Epithelial cell of esophagus (primary cell): ENCODE measurements around the gene SLC26A8.
A peak's percentile ranks its signal among the peaks of the same experiment; 100 is the strongest.
"Not testable (repeated sequence)": the region's sequence is repeated elsewhere in the genome, so short reads cannot be mapped to it uniquely, and the experiment has no call there.

Experiments used
- DNase-seq: peaks from one replicate; pipeline ENCODE4 v3.0.0; 2010; ENCODE audit warnings: low read depth
- H3K4me3 ChIP-seq: 2 replicates; pipeline ENCODE4 v1.5.1; 2011; ENCODE audit warnings: mild to moderate bottlenecking, low read length, control low read depth
- TF ChIP-seq, protein P1 (sequence below): IDR thresholded peaks from 2 replicates; pipeline ENCODE4 v1.5.1; 2011; ENCODE audit warnings: low read depth, mild to moderate bottlenecking, low read length, control low read depth, inconsistent platforms; ENCODE audit not compliant: insufficient read depth; ENCODE audit errors: missing control alignments

Gene SLC26A8

DNA sequence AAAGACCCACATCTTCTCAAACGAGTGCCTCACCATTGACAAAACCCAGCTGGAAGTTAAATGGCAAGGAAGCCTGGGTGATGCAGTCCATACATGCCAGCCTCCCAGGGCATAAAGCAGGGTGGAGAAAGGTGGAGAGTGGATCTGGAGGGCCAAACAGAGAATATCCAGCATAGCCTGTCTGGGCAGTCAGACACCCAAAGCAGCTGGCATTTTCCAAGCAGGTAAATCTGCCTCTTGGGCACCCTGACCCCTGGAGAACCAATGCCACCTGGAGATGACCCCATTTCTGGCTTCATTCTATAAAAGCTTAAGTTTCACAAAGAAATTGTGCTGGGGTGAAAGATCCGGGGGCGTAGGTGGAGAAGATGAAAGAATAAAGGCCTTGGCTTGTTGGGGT is 98.5 kb downstream of the SLC26A8 start:
- H3K4me3 ChIP-seq, result no peak overlapping the region
- TF ChIP-seq, protein P1, sequence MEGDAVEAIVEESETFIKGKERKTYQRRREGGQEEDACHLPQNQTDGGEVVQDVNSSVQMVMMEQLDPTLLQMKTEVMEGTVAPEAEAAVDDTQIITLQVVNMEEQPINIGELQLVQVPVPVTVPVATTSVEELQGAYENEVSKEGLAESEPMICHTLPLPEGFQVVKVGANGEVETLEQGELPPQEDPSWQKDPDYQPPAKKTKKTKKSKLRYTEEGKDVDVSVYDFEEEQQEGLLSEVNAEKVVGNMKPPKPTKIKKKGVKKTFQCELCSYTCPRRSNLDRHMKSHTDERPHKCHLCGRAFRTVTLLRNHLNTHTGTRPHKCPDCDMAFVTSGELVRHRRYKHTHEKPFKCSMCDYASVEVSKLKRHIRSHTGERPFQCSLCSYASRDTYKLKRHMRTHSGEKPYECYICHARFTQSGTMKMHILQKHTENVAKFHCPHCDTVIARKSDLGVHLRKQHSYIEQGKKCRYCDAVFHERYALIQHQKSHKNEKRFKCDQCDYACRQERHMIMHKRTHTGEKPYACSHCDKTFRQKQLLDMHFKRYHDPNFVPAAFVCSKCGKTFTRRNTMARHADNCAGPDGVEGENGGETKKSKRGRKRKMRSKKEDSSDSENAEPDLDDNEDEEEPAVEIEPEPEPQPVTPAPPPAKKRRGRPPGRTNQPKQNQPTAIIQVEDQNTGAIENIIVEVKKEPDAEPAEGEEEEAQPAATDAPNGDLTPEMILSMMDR, result no peak
- peak; percentile 24 for DNase-seq

DNA sequence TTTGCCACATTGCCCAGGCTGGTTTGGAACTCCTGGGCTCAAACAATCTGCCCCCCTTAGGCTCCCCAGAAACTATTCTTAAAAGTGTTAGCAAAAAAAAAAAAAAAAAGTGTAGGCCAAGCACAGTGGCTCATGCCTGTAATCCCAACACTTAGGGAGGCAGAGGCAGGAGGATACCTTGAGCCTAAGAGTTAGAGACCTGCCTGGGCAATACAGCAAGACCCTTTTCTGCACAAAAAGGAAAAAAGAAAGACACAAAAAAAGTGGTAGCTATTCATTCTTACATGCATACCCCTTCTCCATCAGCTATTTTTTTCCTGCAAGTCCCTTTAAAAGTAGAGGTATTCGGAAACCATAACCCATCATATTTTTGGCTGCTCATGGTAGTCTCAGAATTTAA is 100.3 kb downstream of the SLC26A8 start:
- TF ChIP-seq, protein P1, result no peak
- DNase-seq, result no peak
- no peak overlapping the region for H3K4me3 ChIP-seq

DNA sequence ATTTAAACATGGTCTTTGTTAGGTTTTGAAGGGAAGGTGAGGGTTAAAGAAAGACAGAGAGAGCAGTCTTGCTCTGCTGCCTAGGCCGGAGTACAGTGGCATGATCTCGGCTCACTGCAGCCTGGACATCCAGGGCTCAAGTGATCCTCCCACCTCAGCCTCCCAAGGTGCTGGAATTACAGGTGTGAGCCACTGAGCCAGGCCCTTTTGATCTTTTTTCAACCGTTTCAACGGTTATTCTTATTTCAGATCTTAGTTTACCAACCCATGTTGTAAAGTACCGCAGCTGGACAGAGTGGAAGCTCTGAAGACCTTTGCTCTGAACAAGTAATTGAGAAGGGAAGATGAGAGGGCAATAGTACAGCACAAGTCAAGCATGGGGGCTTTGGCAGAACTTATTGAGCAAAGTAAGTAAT is 102.3 kb downstream of the SLC26A8 start:
- DNase-seq, result no peak
- no peak overlapping the region for H3K4me3 ChIP-seq
- TF ChIP-seq, protein P1, result no peak

DNA sequence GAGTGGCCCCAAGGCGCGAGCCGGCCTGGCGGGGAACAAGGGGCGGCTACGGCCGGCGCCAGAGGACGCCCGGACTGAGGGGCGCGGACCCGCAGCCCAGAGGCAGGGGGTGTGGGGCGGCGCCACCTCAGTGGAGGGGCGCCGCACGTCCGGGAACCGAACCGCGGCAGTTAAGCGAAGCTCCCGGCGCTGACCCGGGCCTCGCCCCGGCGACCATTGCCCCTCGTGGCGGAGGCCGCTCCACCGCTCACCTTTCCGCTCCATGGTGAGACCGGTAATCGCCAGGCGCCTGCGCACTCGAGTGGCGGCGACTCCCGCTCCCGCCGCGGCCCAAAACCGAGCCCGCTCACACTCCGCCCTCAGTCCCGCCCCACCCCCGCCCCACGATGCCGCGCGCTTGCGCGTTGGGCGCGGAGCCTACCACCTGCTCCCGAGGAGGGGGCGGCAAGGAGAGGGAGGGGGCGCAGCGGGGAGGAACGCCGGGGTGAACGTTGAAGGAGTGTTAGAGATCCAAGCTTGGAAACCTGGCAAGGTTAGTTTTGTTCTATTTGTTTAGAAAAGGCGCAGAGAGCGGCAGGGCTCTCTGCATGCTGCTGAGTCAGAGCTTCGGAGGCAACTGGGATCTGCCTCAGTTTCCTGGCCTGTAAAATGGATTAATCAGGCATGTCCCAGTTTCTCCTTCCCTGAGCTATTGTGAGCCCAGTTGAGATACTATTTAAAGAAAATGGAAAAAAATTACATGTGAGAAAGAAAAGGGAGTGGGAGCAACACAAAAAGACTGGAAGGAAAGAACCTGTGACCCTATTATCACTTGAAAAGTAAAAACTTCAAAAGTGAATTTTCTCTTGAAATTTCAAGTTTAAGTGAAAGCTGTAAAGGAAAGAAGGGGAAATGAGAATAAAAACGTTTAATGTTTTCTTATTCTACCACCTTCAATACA is 103.4 kb downstream of the SLC26A8 start, which contains the start of gene SRPK1:
TSS of gene SRPK1 (minus strand) at position 306 of the 940 bp plus-strand sequence. CDS start at position 264, 42 bp downstream.
- peak within 1 kb of the TSS; percentile 89 for H3K4me3 ChIP-seq
- DNase-seq, result peak; percentile 90
- TF ChIP-seq, protein P1, result no peak

DNA sequence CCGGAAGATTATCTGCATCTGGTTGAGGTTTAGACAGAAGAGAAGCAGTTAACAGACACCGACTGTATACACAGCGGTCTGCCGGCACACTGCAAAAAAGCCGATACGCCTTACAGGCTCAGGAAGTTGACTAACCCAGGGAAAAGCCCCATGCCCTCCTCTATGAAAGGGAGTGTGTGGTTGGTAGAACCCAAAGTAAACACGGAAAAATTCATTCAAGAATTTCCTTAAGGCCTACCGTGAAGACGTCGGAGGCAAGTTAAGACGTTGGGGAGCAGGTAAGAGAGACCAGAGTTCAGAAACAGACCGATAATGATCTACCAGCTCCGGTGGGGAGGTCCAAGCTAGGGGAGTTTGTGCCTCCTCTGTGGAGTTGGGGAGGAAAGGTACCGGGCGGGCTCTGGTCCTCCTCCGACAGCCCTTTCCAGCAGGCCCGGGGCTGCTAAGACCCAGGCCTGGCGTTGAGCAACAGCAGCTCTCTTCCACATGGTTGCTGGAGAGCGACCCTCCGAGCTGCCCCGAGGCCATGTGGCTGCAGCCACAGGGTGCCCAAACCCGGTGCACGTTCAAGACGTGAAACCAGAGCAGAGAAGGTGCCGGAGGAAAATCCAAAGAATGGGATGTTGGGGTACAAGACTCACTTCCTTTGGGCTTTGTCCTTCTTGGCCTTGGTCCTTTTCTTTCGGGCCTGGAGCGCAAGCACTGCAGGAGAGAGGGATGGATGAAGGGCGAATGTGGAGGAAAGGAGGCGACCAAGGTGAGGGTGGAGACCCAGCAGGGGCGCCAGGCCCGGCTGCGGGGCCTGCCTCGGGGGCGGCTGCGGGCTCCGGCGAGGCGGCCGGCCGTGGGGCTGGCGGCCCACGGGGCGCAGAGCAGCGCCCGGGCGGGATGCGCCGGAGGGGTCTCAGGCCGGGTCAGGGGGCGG is 104.4 kb downstream of the SLC26A8 start:
- peak overlapping the region; percentile 89 for H3K4me3 ChIP-seq
- TF ChIP-seq, protein P1, result no peak
- DNase-seq, result peak; percentile 89

DNA sequence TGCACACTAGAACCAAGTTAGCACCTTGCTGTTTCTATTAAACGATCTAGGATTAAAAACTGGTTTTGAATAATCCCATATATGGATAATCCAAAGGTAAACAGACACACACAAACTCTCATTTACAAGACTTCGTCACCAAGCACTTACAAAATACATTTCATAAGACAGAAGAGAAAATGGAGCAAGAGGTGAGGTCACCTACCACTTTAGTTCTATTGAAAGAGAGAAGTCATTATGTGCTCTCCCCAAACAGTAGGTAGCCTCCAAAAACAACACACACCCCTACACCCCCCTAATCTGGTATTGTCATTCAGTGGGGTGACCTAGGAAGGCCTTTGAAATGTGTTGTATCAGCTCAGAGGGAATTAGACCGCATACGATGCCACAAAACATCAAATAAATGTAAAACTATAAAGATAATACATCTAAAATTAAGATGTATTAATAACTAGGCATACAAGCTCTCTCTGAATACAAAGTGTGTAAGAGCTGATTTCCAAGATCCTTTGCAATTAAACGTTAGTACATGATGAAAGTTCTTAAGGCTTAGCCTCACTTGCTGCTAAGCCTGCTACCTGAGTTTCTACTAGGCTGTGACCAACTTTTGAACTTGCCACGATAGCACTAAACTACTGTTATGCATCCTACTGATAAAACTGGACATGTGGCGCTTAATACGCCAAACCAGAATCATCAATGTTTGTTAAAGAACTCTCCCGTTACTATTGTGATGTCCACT is 105.2 kb downstream of the SLC26A8 start:
- TF ChIP-seq, protein P1, result no peak
- peak overlapping the region; percentile 89 for H3K4me3 ChIP-seq
- DNase-seq, result peak; percentile 85

DNA sequence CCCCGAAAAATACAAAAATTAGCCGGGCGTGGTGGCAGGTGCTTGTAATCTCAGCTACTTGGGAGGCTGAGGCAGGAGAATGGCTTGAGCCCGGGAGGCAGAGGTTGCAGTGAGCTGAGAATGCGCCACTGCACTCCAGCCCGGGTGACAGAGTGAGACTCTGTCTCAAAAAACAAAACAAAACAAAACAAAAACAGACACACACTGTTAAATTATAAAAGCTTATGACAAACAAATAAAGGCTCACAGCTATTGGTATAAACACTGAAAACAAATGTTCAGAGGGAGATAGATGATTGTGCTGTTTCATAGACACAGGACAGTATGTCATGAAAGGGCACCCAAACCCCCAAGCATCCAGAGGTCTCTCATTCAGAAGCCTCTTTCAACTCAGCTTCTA is 107.5 kb downstream of the SLC26A8 start:
- not testable (repeated sequence) for H3K4me3 ChIP-seq, DNase-seq
